ENCODE results near the gene RAPGEF1. TPM values are rescaled to one million over a fixed set of nuclear protein-coding genes. Genes with fewer than 3 reads are reported as not detected.

The RAPGEF1 gene
- total and polyA plus RNA-seq, 2 of the 13 experiments (the other 11 are each of a cell fraction or from before 2014, with no cell fraction given), result 21.2 to 38.9 TPM

- TF ChIP-seq MLX (CRISPR knock-in tag; IDR thresholded peaks at IDR 0.05) (no peak), NR3C1 (CRISPR knock-in tag; IDR thresholded peaks at IDR 0.05) (no peak), ZSCAN9 (CRISPR knock-in tag; IDR thresholded peaks at IDR 0.05; ENCODE audit: borderline replicate concordance) (peak; percentile 69; the same call in 1 of the 2 replicates), ZNF775 (CRISPR knock-in tag; IDR thresholded peaks at IDR 0.05; ENCODE audit: borderline replicate concordance) (no peak), ZNF253 (CRISPR knock-in tag; IDR thresholded peaks at IDR 0.05; ENCODE audit: borderline replicate concordance) (no peak), ZZZ3 (CRISPR knock-in tag; IDR thresholded peaks at IDR 0.05; ENCODE audit: borderline replicate concordance) (no peak), ZNF10 (CRISPR knock-in tag; IDR thresholded peaks at IDR 0.05; ENCODE audit: borderline replicate concordance, low read depth) (no peak), TSC22D2 (CRISPR knock-in tag; IDR thresholded peaks at IDR 0.05; ENCODE audit: borderline replicate concordance) (peak; percentile 66; the same call in 1 of the 2 replicates), RFX1 (IDR thresholded peaks at IDR 0.05) (no peak), SIX4 (CRISPR knock-in tag; IDR thresholded peaks at IDR 0.05) (0 out of 2 replicates have a peak, but pooled peaks have one; percentile 49), TRIM24 (CRISPR knock-in tag; IDR thresholded peaks at IDR 0.05) (no peak), JUN (CRISPR knock-in tag; IDR thresholded peaks at IDR 0.05) (no peak), SALL1 (CRISPR knock-in tag; IDR thresholded peaks at IDR 0.05) (peak; percentile 71), NFRKB (IDR thresholded peaks at IDR 0.05) (no peak), BORCS8-MEF2B (CRISPR knock-in tag; IDR thresholded peaks at IDR 0.05) (0 out of 2 replicates have a peak, but pooled peaks have one; percentile 25), WIZ (CRISPR knock-in tag; IDR thresholded peaks at IDR 0.05) (peak; percentile 68; the same call in 1 of the 2 replicates), ZNF619 (CRISPR knock-in tag; IDR thresholded peaks at IDR 0.05) (no peak), NFATC3 (CRISPR knock-in tag; IDR thresholded peaks at IDR 0.05) (no peak)
- TF ChIP-seq, protein P1, sequence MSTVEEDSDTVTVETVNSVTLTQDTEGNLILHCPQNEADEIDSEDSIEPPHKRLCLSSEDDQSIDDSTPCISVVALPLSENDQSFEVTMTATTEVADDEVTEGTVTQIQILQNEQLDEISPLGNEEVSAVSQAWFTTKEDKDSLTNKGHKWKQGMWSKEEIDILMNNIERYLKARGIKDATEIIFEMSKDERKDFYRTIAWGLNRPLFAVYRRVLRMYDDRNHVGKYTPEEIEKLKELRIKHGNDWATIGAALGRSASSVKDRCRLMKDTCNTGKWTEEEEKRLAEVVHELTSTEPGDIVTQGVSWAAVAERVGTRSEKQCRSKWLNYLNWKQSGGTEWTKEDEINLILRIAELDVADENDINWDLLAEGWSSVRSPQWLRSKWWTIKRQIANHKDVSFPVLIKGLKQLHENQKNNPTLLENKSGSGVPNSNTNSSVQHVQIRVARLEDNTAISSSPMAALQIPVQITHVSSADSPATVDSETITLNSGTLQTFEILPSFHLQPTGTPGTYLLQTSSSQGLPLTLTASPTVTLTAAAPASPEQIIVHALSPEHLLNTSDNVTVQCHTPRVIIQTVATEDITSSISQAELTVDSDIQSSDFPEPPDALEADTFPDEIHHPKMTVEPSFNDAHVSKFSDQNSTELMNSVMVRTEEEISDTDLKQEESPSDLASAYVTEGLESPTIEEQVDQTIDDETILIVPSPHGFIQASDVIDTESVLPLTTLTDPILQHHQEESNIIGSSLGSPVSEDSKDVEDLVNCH (CRISPR knock-in tag; IDR thresholded peaks at IDR 0.05), result no peak
- TF ChIP-seq, protein P2, sequence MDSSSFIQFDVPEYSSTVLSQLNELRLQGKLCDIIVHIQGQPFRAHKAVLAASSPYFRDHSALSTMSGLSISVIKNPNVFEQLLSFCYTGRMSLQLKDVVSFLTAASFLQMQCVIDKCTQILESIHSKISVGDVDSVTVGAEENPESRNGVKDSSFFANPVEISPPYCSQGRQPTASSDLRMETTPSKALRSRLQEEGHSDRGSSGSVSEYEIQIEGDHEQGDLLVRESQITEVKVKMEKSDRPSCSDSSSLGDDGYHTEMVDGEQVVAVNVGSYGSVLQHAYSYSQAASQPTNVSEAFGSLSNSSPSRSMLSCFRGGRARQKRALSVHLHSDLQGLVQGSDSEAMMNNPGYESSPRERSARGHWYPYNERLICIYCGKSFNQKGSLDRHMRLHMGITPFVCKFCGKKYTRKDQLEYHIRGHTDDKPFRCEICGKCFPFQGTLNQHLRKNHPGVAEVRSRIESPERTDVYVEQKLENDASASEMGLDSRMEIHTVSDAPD (CRISPR knock-in tag; IDR thresholded peaks at IDR 0.05), result no peak
- TF ChIP-seq, protein P3, sequence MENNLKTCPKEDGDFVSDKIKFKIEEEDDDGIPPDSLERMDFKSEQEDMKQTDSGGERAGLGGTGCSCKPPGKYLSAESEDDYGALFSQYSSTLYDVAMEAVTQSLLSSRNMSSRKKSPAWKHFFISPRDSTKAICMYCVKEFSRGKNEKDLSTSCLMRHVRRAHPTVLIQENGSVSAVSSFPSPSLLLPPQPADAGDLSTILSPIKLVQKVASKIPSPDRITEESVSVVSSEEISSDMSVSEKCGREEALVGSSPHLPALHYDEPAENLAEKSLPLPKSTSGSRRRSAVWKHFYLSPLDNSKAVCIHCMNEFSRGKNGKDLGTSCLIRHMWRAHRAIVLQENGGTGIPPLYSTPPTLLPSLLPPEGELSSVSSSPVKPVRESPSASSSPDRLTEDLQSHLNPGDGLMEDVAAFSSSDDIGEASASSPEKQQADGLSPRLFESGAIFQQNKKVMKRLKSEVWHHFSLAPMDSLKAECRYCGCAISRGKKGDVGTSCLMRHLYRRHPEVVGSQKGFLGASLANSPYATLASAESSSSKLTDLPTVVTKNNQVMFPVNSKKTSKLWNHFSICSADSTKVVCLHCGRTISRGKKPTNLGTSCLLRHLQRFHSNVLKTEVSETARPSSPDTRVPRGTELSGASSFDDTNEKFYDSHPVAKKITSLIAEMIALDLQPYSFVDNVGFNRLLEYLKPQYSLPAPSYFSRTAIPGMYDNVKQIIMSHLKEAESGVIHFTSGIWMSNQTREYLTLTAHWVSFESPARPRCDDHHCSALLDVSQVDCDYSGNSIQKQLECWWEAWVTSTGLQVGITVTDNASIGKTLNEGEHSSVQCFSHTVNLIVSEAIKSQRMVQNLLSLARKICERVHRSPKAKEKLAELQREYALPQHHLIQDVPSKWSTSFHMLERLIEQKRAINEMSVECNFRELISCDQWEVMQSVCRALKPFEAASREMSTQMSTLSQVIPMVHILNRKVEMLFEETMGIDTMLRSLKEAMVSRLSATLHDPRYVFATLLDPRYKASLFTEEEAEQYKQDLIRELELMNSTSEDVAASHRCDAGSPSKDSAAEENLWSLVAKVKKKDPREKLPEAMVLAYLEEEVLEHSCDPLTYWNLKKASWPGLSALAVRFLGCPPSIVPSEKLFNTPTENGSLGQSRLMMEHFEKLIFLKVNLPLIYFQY (CRISPR knock-in tag; IDR thresholded peaks at IDR 0.05; ENCODE audit: borderline replicate concordance), result no peak
- TF ChIP-seq, protein P4, sequence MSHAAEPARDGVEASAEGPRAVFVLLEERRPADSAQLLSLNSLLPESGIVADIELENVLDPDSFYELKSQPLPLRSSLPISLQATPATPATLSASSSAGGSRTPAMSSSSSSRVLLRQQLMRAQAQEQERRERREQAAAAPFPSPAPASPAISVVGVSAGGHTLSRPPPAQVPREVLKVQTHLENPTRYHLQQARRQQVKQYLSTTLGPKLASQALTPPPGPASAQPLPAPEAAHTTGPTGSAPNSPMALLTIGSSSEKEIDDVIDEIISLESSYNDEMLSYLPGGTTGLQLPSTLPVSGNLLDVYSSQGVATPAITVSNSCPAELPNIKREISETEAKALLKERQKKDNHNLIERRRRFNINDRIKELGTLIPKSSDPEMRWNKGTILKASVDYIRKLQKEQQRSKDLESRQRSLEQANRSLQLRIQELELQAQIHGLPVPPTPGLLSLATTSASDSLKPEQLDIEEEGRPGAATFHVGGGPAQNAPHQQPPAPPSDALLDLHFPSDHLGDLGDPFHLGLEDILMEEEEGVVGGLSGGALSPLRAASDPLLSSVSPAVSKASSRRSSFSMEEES (CRISPR knock-in tag; IDR thresholded peaks at IDR 0.05), result peak; percentile 44; the same call in 1 of the 2 replicates
Observed at GRCh38 chr9:131773911-131774379, 34.1 kb upstream of the RAPGEF1 start (continued).
